Measurements from ENCODE around the gene PPP2R3B.
"Not testable (repeated sequence)": the region's sequence is repeated elsewhere in the genome, so short reads cannot be mapped to it uniquely, and the experiment has no call there.

Gene PPP2R3B

DNA sequence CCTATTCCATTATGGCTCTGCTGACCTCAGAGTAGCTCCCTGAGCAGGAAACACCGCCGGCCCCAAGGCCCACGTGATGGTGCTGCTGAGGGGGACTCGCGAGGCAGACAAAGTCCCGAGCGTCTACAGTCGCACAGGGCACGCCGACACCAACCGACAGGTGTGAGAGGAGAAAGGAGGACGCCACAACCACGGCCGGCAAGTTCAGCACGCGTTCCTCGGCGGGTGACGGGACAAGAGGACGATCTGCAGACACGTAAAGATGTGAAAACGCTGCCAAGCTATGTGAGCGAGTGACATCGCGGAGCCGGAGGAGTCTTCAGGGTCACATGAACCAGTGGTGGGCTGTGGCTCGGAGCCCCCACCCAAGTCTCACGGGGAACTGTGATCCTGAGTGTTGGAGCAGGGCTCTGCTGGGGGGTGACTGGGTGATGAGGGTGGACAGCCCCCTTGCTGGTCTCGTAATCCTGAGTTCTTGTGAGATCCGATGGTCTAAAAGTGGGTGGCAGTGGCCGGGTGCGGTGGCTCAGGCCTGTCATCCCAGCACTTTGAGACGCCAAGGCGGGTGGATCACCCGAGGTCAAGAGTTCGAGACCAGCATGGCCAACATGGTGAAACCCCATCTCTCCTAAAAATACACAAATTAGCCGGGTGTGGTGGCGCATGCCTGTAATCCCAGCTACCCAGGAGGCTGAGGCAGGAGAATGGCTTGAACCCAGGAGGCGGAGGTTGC lies 34.0 kb downstream of the PPP2R3B start:
- DNase-seq (ENCODE audit: low read depth), result no peak

DNA sequence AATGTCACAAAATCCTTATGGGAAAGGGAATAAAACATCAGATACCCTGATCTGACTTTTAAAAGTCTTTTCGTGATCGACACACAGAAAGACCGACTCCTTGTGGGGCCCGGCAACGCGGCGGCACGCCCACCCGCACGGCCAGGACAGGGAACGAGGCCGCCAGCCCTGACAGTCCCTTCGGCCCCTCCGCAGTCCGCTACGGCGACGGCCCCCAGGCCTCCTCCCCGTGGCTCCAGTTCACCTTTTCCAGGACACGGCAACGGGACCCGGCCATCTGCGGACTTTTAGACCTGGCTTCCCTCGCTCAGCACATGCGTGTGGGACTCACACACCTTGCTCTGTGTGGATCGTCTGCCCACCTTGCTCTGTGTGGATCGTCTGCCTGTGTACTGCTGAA lies 34.5 kb downstream of the PPP2R3B start:
- DNase-seq (ENCODE audit: low read depth), result no peak

DNA sequence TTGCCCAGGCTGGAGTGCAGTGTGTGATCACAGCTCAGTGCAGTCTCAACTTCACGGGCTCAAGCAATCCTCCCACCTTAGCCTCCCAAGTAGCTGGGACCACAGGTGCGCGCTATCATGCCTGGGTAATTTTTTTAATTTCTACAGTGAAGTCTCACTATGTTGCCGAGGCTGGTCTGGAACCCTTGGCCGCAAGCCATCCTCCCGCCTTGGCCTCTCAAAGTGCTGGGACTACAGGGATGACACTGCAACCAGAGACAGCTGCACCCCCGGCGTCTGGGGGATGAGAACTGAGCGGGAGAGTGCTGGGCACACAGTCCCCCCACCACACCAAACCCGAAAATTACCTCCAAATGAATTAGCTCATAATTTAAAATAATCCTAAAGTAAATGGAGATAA lies 35.0 kb downstream of the PPP2R3B start:
- DNase-seq (ENCODE audit: low read depth), result no peak

DNA sequence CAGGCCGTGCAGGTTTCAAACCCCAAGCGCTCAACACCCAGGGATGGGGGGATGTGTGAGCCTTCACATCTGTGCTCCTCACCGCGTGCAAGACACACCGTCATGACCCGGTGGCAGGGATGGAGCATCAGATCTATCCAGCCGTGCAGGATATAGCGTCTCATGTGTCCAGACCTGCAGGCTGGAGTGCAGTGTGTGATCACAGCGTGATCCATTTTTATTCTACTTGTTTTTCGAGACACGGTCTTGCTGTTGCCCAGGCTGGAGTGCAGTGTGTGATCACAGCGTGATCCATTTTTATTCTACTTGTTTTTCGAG lies 35.4 kb downstream of the PPP2R3B start:
- DNase-seq (ENCODE audit: low read depth), result not testable (repeated sequence)

DNA sequence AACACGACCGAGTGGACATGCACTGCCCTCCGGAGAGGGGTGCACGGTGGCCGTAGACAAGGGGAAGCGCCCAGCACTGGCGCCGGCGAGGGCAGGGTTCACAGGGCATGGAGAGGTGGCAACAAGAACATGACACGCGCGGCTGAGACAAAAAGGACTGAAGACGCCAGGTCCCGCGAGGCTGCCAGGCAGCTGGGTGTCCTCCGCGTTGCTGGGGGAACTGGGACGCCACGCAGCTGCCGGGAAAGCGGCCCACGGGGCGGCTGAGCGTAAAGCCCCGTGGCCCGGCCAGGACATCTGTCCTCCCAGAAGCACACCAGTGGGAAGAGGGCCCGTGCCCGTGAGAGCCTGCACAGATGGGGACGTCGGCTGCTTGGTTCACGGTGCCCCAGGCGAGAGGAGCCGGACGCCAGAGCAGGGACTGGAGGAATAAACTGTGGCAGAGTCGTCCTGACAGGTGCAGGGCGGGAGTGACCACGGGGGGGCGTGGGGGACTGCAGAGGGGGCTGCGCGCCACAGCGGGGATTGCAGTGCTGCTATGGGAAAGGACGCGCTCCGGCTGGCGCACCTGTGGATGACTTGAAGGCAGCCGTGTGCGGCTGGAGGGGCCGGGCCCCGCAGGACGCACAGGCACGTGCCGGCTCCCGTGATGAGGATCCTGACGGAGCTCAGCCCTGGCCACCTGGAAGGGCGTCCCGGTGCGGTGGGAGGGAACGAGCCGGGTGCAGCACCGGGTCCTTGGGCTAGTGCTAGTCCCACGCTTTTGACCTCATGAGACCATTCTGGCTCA lies 36.0 kb downstream of the PPP2R3B start:
- no peak for DNase-seq (ENCODE audit: low read depth)

DNA sequence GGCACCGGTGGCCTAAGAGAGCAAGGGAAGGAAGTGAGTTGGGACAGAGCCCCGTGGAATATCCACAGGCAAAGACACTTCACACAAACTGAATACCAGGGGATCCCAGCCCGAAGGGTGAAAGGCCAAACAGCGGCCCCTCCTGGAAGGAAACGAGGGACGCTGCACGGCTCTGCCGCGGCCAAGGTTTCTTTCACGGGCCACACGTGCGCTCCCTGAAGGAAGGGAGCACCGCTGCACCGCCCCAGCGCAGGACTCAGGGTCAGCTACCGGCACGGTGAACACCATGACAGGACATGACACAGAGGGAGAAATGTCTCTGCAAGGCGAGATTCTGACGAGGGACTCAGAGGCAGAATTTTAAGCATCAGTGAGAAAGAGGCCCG lies 36.6 kb downstream of the PPP2R3B start:
- no peak for DNase-seq (ENCODE audit: low read depth)

DNA sequence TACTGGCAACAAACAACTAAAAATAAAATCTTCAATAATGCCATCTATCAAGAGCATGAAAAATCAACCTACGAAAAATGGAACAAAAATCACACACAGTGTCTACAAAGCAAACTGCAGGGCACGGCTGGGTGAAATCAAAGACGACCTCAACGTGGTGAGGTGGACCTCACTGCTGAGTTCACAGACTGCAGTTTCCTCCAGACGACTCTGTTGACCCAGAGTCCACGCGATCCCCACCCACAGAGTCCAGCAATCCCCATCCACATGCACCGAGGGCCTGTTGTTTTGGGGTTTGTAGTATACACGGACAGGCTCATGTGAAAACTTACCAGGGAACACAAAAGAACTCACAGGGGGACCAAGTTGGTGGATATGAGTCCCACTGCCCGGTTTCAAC lies 37.0 kb downstream of the PPP2R3B start:
- DNase-seq (ENCODE audit: low read depth), result no peak

DNA sequence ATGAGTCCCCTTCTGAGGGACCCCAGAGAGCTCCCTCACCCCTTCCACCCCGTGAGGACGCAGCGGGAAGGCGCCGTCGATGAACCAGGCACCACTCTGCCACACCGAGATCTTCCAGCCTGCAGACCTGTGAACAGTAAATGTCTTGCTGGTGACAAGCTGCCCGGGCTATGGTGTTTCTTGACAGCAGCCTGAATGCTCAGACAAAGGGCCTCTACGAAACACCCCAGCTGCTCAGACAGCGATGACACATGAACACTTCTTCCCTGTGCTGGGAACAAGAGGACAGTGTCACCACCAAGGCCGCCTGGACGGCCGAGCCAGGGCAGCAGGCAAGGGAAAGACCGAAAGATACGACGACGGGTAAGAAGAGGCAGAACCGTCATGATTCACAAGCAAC lies 37.5 kb downstream of the PPP2R3B start:
- no peak for DNase-seq (ENCODE audit: low read depth)

DNA sequence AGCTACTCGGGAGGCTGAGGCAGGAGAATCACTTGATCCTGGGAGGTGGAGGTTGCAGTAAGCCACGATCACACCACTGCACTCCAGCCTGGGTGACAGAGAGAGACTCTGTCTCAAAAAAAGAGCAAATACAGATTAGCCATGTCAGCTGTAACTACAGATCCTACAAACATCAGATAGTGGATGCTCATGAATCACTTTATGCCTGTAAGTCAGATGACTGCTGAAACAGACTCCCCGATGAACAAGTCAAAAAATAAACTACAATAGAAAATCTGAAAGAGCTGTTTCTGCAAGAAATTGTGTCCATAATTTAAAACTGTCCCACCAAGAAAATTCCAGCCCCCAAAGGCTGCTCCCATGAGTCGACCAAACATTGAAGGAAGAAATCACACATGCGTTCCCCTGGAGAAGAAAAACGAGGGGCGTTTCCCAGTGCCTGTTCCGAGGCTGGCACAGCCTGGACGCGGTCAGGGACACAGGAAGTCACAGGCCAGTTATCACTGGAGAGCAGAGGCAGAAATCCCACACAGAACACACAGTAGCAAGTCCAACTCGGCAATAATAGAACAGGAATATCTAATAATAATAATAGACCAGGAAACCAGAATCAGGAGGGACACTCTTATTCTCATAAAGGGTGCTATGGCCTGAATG lies 38.1 kb downstream of the PPP2R3B start:
- DNase-seq (ENCODE audit: low read depth), result no peak

DNA sequence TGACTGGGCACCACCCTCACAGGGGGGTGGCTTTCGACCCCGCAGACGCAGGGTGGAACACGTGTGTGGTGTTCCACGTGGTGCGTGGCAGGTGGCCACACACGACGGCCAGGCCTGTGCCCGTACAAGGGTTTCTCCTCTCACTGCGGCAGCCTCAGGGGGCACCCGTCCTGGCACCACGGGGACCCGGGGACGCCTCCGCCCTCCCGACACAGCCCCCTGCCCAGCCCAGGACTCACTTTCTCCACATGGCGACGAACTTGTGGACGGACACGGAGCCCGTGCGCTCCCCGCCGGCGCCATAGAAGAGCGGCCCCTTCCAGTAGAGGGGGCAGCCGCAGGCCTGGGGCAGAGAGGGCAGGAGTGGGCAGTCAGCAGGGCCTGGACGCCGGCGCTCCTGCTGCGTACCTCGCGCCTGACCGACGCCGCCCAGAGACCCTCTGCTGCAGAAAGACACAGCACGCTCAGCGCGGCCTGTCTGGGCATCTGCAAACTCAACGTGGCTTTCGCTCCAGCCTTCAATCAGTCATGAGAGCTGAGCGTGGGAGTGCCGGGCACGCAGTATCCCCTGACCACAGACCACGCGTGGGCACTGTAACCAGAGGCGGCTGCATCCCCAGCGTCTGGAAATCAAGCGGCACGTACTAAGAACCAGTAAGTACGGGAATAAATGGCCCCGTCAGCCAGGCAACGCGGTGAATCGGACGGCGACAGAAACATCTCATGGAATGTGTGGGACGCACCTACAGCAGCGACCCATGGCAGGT lies 39.2 kb downstream of the PPP2R3B start:
- DNase-seq (ENCODE audit: low read depth), result no peak

DNA sequence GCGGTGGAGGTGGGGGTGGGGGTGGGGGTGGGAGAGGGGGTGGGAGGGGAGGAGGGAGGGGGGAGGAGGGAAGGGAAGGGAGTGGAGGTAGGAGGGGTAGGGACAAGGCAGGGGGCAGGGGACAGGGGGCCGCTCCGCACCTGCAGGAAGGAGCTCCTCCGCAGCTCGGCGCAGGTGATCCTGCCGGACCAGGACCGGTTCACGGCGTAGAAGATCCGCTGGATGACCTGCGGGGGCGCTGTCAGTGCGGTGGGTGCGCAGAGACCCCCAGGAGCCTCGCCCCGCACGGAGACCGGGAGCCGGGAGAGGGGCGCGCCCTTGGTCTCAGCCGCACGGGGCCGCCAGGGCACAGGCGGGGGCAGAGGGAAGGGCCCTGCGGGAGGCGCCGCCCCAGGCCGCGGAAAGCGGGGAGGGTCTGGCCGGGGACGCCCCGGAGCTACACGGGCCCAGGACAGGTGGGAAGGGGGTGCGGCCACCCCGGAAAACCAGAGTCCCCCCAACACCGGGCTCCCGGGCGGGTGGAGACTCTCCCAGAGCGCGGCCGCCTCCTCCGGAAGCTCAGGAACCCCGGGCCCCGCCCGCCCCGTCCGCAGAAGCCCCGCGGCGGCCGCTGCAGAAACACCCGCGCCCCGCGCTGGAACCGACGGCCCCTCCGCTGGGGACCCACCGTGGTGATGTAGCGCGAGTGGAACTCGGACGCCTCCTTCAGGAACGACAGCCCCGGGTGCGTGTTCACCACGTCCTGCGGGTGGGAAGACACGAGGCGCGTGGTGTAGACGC lies 40.5 kb downstream of the PPP2R3B start:
- DNase-seq (ENCODE audit: low read depth), result no peak

DNA sequence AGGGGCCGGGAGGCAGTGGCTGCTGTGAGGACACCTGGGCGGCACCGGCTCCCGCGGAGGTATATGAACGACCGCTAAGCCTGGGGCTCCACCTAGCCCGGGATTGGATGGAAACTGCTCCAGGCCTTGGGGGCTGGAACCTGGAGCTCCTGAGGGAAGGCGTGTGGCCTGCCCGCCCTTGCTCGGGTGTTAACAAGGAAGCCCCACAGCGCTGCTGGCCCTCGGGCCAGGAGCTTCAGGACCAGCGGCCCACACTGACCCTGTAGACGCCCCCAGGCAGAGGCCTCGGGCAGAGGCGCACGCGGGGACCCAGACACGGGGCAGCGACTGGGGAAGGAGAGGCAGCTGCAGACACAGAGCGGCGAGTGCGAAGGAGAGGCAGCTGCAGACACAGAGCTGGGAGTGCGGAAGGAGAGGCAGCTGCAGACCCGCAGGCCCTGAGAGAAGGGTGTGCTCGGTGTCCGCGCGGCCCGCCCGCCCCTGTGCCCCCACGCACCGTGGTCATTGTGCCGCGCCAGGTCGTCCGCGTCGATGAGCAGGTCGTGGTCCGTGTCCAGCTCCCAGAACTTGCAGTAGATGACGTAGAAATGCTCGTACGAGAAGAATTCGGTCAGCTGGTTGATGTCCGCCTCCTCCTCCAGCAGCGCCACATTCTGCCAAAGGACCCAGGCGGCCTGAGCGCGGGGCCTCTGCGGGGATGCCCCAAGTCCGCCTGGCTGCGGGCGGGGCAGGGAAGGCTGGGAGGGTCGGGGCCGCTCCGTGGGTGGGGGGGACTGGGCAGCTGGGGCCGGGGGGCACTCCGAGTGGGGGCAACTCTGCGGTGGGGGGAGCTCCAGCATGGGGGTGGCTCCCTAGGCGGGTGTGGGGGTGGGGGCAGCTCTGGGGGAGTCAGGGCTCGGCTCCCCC lies 41.4 kb downstream of the PPP2R3B start:
- DNase-seq (ENCODE audit: low read depth), result no peak

DNA sequence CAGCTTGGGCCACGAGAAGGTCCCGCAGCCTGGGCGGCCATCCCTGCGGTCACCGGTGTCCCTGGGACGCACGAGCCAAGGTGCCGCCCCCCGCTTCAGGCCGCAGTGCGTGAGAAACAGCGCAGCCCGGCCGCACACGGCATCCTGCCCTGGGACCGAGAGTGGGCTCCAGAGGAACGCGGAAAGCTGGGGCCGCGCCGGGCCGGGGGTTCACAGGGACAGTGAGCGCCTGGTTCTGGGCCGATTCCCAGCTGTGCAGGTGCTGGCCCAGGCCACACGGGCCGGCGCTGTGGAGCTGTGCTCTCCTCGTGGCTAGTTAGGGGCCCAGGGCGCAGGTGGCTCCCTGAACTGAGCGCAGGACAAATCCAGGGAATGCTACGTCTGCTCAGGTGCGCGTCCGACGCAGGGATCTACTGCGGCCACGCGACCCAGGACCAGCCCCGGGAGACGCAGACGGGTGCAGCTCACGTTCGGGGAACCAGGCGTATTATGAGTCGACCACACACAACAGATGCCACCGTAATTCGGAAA lies 42.3 kb downstream of the PPP2R3B start:
- no peak for DNase-seq (ENCODE audit: low read depth)

DNA sequence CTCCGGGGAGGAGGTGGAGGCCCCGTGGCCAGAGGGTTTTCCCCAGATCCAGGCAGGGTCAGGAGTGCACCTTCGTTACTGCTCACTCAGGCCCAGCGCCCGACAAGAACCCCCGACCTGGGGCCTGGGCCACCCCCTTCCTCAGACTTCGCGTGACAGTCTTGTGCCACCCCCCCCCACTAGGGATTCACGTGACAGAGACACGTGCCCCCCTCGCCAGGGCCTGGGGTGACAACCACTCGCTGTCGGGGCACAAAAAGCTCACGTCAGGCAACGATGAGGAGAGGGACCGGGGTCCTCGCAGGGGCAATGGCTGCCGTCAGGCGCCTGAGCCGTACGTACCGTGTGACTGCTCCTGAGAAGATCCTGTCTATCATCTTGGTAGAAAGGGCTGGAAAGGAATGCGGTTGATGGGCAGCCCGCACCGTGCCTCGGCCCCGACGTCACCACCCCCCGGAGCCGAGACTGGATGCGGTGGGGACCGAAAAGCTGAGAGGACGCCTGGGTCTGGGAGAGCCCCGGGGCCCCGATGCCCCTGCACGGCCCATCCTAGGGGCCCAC lies 45.1 kb downstream of the PPP2R3B start:
- DNase-seq (ENCODE audit: low read depth), result no peak

DNA sequence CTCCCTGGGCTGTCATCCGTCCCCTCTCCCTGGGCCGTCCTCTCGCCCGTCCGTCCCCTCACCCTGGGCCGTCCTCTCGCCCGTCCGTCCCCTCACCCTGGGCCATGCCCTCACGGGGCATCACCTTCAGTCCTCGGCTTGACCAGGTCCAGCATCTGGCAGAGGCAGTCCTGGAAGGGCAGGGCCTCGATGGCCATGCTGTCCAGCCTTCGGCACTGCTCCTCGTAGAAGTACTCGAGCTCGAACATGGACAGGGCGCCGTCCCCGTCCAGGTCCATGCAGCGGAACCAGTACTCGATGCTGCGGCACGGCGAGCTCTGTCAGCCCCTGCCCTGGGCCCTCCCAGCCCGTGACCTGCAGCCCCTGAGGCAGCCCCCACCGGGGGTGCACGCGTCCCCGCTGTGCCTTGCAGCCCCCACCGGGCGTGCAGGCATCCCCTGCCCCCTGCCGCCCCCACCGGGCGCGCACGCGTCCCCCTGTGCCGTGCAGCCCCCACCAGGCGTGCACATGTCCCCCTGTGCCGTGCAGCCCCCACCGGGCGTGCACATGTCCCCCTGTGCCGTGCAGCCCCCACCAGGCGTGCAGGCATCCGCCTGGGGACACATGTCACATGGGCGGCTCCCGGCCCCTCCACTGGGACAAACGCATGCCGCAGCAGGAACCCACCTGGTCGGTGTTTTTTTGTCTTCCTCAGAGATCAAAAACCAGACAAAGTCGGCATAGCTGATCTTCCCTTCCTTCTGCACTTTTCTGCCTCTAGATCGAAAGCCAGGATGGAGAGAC lies 45.9 kb downstream of the PPP2R3B start:
- no peak for DNase-seq (ENCODE audit: low read depth)

DNA sequence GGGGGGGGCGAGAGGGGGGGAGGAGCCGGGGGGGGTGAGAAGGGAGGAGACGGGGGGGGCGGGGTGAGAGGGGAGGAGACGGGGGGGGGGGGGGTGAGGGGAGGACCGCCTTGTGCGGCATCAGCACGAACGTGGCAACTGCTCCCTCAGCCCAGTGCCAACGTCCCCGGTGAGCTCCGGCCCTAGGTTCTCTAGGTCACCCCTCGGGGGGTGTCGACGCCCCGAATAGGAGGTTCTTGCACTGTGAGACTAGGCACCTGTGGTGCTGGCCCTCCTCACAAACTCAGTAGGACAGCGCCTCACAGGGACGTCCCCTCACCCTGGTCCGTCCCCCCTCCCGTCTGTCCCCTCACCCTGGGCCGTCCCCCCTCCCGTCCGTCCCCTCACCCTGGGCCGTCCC lies 46.6 kb downstream of the PPP2R3B start:
- no peak for DNase-seq (ENCODE audit: low read depth)

DNA sequence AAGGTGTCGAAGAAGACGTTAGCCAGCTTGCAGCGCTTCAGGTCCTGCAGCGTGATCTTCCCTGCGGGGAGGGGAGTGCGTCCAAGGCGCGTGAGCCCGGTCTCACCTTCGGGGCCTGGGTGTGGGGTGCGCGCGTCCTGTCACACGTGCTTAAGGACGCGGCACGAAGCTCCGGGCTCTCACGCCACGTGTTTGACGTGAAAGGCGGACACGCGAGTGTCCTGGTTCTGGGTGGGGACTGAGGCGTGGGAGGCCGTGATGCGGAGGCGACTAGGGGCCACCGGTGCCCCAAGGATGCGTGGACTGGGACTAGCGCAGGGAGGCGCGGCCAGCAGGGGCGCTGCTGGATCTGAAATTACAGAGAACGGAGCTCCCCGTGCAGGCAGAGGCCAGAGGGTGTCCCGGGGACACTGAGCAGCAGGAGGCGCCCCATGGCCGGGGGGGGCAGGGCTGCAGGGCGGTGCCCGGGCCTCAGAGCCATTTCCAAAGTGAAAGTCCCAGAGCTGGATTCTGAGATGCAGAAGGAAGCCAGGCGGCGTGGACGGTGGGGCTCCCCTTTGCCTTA lies 47.8 kb downstream of the PPP2R3B start:
- DNase-seq (ENCODE audit: low read depth), result no peak

DNA sequence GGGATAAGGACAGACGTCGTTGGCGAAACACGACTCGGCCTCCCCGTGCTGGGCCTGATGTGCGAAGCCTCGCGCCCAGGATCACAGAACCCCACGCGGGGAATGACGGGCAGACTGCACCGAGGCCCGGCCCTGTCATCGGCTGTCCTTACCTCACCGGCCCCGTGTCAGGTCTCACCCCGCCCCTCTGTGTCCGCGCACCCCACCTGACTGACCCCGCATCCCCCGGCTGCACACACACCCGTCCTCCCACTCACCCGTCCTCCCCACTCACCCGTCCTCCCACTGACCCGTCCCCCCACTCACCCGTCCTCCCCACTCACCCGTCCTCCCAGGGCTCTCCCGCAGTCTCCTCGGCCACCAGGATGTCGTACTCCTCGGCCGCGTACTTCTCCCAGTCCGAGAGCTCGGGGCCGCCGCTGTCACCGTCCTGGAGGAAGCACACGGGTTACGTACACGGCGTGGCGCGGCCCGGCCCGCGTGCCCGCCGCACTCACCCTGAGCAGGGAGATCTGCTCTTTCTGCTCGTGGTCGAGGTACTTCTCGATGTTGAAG lies 48.3 kb downstream of the PPP2R3B start:
- DNase-seq (ENCODE audit: low read depth), result no peak
